Right lobe of liver (tissue), 4 donors: Measurements from ENCODE around the gene AJAP1.
"Not testable (repeated sequence)": the region's sequence is repeated elsewhere in the genome, so short reads cannot be mapped to it uniquely, and the experiment has no call there.

Experiments used
- CTCF ChIP-seq, 4 donors: fragments of 200-600 bp in 3 of 4; fragments of 450-650 bp in 1 of 4; IDR thresholded peaks; one replicate each; pipeline versions ENCODE4 v1.5.1 to v1.8.0; 2016 to 2022; ENCODE audit warnings: antibody characterized with exemption in 4 of 4, mild to moderate bottlenecking in 2 of 4
- POLR2A ChIP-seq: fragments of 450-650 bp; IDR thresholded peaks from one replicate; pipeline ENCODE4 v1.6.1; 2017; ENCODE audit warnings: antibody characterized with exemption, mild to moderate bottlenecking
- donor health status: DM: no; HTN: no; CAD: no.
- donor health status: DM: no; HTN: no; CAD: no.
- donor health status: DM: no; HTN: yes; CAD: no.

GRCh38 chr1:4618827-4619226 lies 35.6 kb upstream of the AJAP1 start:
- TF ChIP-seq CTCF (IDR thresholded peaks at IDR 0.05); POLR2A: not testable (repeated sequence)
